Raji (cell line): ENCODE data around the gene INTS3.

Experiments
- POLR2A ChIP-seq: IDR thresholded peaks from 2 replicates; pipeline ENCODE4 v1.6.1; 2011; ENCODE audit warnings: low read depth, low read length, control low read depth; ENCODE audit not compliant: insufficient read depth

Gene INTS3

DNA sequence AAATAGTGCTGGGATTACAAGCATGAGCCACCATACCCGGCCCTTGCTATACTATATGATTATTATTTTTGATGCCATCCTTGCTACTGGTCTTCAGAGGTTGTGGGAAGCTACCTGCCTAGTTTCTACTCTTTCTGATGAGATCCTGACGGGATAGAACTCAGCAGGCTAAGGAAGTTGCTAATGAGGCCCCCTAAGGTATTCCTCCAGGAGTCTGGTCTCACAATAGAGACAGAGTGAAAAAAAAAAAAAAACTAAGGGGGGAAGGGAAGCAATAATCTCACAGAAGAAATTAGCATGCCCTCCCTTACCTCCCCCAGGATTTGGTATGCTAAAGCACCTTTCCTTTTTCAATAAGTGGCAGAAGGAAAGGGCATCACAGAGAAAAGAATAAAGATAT, 17.6 kb downstream of the INTS3 start:
- no peak for TF ChIP-seq POLR2A

DNA sequence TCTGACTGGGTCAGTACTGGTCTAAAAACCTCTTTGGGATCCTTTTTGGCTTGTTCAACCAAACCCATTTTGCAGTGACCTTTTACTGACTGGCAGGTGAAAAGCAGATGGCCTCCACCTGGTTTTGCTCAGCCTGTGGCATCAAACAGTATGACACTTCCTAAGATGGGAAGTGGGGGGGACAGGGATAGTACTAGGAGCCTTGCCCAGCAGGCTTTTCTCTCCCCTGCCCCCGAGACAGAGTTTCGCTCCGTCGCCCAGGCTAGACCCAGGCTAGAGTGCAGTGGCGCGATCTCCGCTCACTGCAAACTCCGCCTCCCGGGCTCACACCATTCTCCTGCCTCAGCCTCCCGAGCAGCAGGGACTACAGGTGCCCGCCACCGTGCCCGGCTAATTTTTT, 18.3 kb downstream of the INTS3 start:
- no peak for TF ChIP-seq POLR2A

DNA sequence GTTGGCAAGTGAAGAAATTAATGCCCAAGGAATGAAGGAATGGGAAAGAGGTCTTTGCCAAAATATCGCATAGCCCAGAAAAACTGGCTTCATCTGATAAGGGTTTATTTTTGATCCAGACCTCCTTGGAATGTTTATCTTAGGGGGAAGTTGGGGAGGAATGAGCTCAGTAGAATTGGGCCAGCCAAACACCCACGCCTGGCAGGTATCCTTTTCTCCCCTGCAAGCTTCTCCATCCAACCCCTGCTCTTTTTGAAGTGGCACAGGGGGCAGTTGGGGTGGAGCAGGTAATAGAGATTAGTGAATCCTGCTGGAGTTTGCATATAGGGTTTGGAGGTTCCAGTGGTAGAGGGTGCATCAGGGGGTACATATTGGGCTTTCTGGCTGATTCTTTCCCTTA, 21.1 kb downstream of the INTS3 start:
- TF ChIP-seq POLR2A = no peak

DNA sequence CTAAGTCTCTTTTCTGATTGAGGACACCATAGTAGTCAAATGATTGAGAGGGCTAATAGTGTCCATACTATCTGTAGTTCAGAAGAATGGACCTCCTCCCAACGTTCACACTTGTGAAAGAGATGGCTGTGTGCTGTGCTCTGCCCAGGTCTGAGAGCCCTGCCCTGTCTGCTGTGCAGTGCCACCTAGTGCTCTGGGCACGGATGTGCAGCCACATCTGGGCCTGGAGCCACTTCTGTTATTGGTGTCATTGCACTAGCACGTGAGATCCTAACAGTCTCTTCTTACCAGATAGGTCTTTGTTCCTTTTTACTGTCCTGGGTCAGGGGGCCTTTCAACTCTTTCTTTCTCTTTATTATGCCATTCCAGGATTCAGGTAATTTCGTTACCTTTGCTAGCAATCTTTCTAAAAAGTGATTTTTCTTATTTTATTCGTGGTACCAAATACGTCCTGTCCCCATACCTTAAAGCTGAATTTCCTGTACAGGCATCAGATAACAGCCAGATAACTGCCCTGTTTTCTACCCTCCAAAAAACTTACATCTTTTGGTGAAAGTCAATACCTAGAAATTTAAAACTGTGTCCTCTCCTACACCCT, 21.7 kb downstream of the INTS3 start:
- no peak for TF ChIP-seq POLR2A

DNA sequence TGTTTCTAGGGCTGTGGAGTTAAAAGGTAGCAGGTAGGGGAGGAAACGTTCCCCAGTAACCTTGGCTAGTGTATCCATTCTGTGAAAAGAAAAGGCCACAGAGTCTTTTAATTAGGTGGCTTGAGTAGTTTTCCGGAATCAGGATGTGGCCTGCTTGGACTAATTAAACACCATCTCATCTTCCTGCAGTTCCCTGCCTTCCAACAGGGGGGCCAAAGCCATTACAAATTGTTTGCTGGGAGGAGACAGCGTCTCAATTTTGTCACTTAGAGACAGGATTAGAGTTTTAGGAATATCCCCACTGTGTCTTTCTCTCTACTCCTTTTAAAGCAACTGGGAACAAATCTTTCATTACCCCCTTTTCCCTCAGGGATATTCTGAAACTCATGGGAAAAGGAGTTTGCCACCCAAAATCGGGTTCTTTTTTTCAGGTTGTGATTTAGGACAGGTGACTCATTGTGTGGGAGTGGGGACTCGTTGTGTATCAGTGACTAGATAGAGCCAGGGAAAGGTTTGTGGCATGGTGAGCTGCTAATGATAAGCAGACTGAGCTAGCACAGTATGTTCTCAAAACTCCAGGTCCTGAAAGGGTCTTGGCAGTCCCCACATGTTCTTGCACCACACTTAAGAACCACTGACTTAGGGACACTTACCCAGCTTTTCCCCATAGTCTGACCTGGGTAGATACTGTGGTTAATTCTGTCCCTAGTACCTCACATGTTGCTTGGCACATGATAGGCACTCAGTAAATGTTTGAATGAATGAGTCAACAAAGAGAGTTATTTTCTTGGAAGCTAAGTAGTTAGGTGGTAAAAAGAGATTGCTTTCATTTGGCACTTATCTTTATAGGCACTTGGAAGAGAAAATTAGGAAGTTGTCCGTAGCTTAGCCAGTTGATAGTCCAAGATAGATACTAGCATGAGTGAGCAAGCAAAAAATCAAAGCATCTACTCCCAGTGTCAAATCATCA, 22.5 kb downstream of the INTS3 start:
- TF ChIP-seq POLR2A = no peak

DNA sequence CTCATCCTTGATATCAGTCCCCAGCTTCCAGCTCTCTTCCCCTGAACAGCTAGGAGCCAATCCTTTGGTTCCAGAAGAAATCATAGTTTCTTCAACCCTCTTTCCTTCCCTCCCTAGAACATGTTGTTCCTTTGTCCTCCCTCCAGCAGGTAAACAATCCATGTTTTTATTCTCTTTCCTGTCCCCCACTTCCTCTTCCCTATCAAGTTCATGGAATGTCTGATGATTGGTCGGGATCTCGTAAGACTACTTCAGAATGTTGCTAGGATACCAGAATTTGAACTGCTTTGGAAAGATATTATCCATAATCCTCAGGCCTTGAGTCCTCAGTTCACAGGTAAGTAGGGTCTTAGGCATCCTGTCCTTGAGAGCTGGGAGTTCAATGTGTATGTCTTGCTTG, 24.2 kb downstream of the INTS3 start:
- TF ChIP-seq POLR2A = no peak

DNA sequence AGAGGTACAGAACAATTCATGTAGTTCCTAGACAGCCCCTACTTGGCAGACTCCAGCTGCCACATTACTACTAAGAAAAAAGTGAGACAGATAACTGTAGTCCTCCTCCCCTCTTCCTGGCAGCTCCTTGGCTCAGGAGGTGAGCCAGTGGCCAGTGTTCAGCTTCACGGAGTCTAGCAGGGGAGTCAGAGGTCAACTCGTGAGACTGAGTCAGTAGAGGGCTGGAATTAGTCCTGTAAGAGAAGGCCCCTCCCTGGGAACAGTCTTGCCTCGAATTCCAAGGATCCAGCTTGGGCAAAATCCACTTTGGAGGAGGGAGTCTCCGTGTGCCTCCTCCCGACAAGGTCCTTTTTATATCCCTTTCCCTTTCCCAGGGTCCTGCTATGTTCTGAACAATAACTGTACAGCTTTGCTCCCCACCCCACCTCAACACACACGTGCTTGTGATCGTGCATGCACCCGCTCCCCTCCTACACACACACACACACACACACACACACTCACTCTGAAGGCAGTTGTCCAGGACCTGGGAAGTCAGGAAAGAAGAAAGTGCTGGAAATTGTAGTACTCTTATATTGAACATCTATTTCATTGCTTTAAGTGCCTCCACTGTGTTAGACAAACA, 24.8 kb downstream of the INTS3 start:
- TF ChIP-seq POLR2A = no peak

DNA sequence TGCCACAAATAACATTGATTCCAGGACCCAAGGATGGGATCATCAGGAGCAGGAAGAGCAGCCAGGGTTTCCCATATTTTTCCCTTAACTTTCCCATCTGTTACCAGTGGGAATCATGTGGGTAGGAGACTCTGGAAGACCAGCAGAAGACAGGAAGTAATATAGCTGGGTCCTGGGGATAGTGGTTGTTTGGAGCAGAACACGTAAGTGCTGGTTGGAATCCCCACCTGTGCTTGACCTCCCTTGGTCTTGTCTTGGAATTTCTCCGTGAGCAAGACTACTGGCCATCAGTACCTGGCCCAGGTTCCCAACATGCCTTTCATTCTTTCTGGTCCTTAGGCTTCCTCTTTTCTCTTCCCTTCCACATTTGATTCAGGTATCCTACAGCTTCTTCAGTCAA, 26.4 kb downstream of the INTS3 start:
- TF ChIP-seq POLR2A = no peak

DNA sequence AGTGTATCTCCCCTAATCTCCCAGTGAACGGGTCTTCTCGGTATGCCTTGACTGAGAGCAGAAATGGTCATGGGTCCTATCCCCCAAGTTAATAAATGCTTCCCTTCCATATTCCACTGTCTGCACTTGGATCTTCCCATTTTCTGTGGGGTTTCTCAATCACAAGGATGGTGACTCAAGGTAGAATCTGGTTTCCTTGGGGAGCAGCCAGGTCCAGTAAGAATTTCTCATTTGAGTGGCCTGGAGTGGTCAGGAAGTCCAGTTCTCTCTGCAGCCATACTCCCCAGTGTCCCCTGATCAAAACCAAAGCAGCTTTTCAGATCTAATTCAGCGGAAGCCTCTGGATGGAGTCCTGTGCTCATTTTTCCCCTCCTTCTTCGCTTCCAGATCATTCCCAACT, 32.6 kb downstream of the INTS3 start:
- TF ChIP-seq POLR2A = no peak

DNA sequence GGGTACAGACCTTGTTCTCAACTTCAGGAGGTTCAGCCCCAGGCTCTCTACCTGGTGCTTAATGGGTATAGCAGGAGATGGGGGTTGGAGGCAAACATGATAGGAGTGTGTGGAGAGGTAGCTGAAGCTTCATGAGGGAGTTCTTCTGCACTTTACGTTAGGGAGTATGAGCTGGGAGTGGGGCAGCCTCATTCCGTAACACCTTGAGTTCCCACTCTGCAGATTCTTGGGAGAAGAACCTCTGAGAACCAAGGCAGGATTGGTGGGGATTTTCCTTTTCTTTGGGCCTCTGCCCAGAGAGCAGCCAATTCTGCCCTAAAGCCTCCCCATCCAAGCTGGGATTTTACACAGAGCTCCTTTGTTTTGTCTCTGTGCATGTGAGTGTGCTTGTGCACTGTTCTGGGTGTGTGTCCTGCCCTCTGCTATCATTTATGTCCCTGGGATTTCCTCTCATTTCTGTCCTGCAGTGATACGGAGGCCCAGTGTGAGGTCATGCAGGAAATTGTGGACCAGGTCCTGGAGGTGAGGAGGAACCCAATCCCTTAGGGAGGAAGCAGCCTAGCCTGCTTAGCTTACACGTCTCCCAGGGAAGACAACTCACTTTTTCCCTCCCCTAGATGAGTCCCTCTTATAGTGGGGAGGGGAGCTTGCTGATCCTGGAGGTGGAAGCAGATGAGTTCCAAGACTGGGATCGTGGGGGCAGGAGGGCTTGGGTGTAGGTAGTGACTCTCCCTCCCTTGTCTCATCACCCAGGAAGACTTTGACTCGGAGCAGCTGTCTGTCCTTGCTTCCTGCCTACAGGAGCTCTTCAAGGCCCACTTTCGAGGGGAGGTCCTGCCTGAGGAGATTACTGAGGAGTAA, 35.7 kb downstream of the INTS3 start:
- TF ChIP-seq POLR2A = no peak

DNA sequence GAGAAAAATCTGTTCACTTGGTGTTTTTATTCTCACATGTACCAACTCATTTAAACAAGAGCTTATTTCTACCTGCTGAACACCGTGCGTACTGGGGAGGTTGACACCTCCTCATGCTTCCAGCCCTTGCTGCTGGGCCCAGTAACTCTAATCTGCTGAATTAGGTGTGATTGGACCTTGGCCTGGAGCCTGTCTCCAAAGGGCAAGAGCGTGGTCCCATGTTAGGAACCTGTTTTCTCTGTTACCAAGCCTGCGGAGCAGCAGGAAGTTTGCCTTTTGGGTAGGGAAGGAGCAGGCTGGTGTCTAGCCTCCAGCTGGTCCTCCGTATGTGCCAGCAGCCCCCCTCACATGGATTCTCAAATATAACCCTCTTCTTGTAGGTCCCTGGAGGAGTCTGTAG, 36.5 kb downstream of the INTS3 start:
- TF ChIP-seq POLR2A = no peak

DNA sequence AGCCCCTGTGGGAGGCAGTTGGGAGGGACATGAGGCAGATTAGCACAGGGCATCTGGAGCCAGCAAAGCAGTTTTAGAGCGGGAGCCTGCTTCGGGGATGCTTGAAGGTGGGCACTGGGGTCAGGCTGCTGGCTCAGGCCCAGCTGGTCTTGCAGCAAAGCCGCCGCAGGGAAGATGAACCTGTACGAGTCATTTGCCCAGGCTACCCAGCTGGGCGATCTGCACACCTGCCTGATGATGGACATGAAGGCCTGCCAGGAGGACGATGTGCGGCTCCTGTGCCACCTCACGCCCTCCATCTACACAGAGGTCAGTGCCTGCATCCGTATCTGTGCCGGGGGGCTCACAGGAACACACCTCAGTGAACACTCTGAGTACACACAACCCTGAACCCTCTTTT, 39.7 kb downstream of the INTS3 start:
- no peak for TF ChIP-seq POLR2A

DNA sequence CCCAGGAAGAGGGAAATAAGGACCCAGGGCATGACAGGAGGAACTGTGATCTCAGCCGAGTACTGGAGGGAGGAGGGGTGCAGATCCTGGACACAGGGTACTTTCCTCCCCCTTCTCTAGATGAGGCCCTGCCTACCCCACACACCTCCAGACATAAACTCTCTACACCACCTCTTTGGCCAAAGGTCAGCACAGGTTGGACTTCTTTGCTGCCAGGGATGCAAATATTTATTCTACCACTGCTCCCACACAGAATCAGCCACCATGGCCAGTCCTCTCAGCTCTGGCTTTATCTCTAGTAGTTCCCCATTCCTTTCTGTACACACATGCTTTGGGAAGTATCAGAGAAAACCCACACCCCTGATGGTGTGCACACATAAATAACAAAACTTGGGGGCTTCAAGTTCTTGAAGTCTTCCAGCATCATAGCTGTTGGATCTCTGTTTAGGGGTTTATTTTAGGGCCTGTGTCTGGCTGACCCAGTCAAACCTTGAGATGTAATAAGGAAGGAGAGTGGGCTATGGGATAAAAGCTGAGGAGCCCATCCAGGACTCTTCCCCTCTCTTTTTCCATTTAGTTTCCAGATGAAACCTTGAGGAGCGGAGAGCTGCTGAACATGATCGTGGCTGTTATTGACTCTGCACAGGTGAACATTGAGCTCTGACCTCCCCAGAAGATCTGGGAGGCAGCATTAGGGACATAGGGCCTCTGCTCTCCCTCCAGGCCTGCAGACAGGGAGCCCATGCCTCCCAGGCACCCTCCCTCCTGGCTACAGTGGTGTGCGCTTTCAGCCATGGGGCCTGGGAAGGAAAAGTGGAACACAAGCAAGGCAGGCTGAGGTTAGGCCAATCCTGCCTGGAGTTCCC, 40.7 kb downstream of the INTS3 start:
- no peak for TF ChIP-seq POLR2A

DNA sequence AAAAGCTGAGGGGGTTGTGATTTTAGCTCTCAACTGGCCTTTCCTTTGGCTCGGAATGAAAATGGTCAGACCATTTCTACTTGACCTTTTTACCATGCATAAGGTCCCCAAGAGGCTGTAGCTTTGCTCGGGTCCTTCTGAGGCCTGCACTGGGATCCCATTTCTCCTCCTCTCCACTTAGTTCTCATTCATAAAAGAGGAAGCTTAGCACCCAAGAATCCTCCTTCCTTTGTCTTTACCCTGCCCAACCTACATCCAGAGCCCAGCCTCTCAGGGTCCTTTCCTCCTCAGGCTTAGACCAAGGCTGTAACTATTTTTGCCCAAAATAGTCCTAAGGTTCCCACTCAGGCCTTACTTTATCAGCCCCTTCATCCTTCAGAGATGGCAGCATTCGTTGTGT, 41.4 kb downstream of the INTS3 start:
- no peak for TF ChIP-seq POLR2A
